Upper lobe of left lung (tissue), 6 donors: ENCODE results near the gene XYLT1. TPM values are rescaled to one million over a fixed set of nuclear protein-coding genes. Genes with fewer than 3 reads are reported as not detected.

ENCODE experiments used
- ATAC-seq, 2 donors: fragments of 200-7000 bp; cut with Tn5 transposase; one replicate each; pipeline ENCODE4 v1.9.1; 2022; ENCODE audit warnings: mild to moderate bottlenecking in 2 of 2, moderate library complexity in 2 of 2; ENCODE audit not compliant: low FRiP score in 2 of 2
- DNase-seq, 2 donors: peaks; one replicate each; pipeline ENCODE4 v3.0.0-alpha.2; 2019 to 2020
- H3K27ac ChIP-seq, 4 donors: fragments of 200-600 bp; sonication (generic); one replicate each; pipeline ENCODE4 v1.5.1; 2016 to 2019
- H3K27me3 ChIP-seq, 4 donors: fragments of 200-600 bp; sonication (generic); one replicate each; pipeline ENCODE4 v1.5.1; 2017 to 2019
- H3K36me3 ChIP-seq, 4 donors: fragments of 200-600 bp; sonication (generic); one replicate each; pipeline ENCODE4 v1.5.1; 2016 to 2019
- H3K4me1 ChIP-seq, 4 donors: fragments of 200-600 bp; sonication (generic); one replicate each; pipeline ENCODE4 v1.5.1; 2018 to 2019
- H3K4me3 ChIP-seq, 4 donors: fragments of 200-600 bp; sonication (generic); one replicate each; pipeline ENCODE4 v1.5.1; 2017 to 2019; ENCODE audit warnings: mild to moderate bottlenecking in 2 of 4, moderate library complexity in 1 of 4
- H3K9me3 ChIP-seq, 4 donors: fragments of 200-600 bp; sonication (generic); one replicate each; pipeline ENCODE4 v1.5.1; 2018 to 2019
- EP300 ChIP-seq, 4 donors: sonication (generic); formaldehyde crosslinking; IDR thresholded peaks; one replicate each; pipeline ENCODE4 v1.5.1; 2017; ENCODE audit warnings: antibody characterized with exemption in 4 of 4, control low read depth in 2 of 4
- POLR2A ChIP-seq, 4 donors: fragments of 450-650 bp; IDR thresholded peaks; one replicate each; pipeline ENCODE4 v1.5.1; 2016 to 2017; ENCODE audit warnings: antibody characterized with exemption in 4 of 4, mild to moderate bottlenecking in 2 of 4
- POLR2AphosphoS5 ChIP-seq, 2 donors: sonication (generic); formaldehyde crosslinking; IDR thresholded peaks; one replicate each; pipeline ENCODE4 v1.5.1; 2017; ENCODE audit warnings: antibody characterized with exemption in 2 of 2
- WGBS, 2 donors: methylation state at CpG; one replicate each; pipeline ENCODE4 v1.1.5; 2017 to 2018; 5-methylcytosine and 5-hydroxymethylcytosine counted together
- total RNA-seq, 6 donors: library from RNA; depleted of rRNA in 4 of 6; stranded (reverse); fragments of >200 nt in 4 of 6; gene quantifications; one replicate each; pipeline versions ENCODE4 v1.1.0 to v1.2.1, GENCODE V29; 2016 to 2021
- TF ChIP-seq, protein P1 (sequence below), 6 experiments: fragments of 450-650 bp in 4 of 6; fragments of 200-600 bp in 2 of 6; sonication (generic) in 2 of 6; IDR thresholded peaks; one replicate each; pipeline ENCODE4 v1.5.1; 2016 to 2019; ENCODE audit warnings: antibody characterized with exemption in 6 of 6
- donor health status: DM: no; HTN: no; CAD: no; lungs with moderate emphysema.
- donor health status: DM: no; HTN: yes; CAD: no; lungs with severe emphysema.

Gene XYLT1
- total RNA-seq, 6 donors from 2014 or later: 3.0 to 26.2 (median 6.8) TPM

DNA sequence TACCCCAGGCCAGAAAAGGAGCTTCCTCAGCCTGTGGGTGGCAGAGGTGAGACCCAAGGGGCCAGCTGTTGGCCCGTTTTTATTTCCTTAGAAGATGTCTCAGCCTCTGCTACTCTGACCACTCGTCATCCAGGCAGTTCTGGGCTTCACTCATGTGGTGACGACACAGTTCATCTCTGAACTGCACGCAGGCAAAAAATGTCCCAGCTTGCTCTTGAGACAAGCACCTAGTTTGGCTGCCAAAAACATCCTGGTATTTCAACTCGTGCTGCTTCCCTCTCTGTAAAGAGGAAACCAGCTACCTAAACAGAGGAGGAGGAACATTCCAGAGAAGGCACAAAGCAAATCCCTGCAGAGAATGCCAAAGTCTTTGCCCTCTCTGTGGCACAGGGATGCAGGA lies 125.7 kb downstream of the XYLT1 start:
- peaks cover 11 to 47% (median 38%) of the 10 kb centered on the region in 4 donors for H3K4me1 ChIP-seq
- WGBS, 2 donors: 0 to 8% methylated on average over 2 to 5 of the region's 5 CpGs
- no peaks in the 10 kb centered on the region for H3K27me3 ChIP-seq
- peak overlapping the region in 2 of 4 donors; percentile 8 to 44 for H3K27ac ChIP-seq
- ATAC-seq (peak in 1 of 2 donors; percentile 64), DNase-seq (peak in 1 of 2 donors; percentile 54)
- no peaks in the 10 kb centered on the region for H3K9me3 ChIP-seq
- H3K4me3 ChIP-seq: no peak overlapping the region
- no peak for TF ChIP-seq EP300 (IDR thresholded peaks at IDR 0.05)
- TF ChIP-seq POLR2AphosphoS5 (IDR thresholded peaks at IDR 0.05): peak in 1 of 2 donors; percentile 17
- no peaks in the 10 kb centered on the region for H3K36me3 ChIP-seq

DNA sequence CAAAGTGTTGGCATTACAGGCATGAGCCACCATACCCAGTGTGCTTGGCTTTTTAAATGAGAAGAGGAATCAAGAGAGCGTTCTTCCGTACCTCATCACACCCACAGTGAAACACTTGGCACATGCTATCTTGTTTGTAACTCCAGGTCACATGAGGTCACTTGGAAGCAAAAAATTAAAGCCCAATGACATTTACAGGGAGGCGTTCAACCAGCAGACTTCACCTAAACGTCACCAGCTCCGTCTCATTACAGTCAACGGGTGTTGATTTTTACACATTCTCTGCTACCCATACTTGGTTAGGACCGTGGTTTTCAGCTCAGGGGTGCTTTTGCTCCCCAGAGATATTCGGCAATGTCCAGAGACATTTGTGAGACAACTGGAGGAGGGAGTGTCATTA lies 127.0 kb downstream of the XYLT1 start:
- no peak for TF ChIP-seq EP300 (IDR thresholded peaks at IDR 0.05)
- TF ChIP-seq POLR2AphosphoS5 (IDR thresholded peaks at IDR 0.05): no peak
- no peak for TF ChIP-seq POLR2A (IDR thresholded peaks at IDR 0.05)
- TF ChIP-seq, protein P1, sequence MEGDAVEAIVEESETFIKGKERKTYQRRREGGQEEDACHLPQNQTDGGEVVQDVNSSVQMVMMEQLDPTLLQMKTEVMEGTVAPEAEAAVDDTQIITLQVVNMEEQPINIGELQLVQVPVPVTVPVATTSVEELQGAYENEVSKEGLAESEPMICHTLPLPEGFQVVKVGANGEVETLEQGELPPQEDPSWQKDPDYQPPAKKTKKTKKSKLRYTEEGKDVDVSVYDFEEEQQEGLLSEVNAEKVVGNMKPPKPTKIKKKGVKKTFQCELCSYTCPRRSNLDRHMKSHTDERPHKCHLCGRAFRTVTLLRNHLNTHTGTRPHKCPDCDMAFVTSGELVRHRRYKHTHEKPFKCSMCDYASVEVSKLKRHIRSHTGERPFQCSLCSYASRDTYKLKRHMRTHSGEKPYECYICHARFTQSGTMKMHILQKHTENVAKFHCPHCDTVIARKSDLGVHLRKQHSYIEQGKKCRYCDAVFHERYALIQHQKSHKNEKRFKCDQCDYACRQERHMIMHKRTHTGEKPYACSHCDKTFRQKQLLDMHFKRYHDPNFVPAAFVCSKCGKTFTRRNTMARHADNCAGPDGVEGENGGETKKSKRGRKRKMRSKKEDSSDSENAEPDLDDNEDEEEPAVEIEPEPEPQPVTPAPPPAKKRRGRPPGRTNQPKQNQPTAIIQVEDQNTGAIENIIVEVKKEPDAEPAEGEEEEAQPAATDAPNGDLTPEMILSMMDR (IDR thresholded peaks at IDR 0.05): no peak
- H3K27ac ChIP-seq: no peak overlapping the region
- H3K9me3 ChIP-seq: no peaks in the 10 kb centered on the region
- H3K27me3 ChIP-seq: no peaks in the 10 kb centered on the region
- 40 to 46% methylated on average over 8 of the region's 8 CpGs for WGBS, 2 donors
- peak in 1 of 2 donors; percentile 39 for ATAC-seq
- DNase-seq: no peak
- H3K36me3 ChIP-seq: no peaks in the 10 kb centered on the region
- no peak overlapping the region for H3K4me3 ChIP-seq
- H3K4me1 ChIP-seq: peaks cover 11 to 47% (median 38%) of the 10 kb centered on the region in 4 donors

DNA sequence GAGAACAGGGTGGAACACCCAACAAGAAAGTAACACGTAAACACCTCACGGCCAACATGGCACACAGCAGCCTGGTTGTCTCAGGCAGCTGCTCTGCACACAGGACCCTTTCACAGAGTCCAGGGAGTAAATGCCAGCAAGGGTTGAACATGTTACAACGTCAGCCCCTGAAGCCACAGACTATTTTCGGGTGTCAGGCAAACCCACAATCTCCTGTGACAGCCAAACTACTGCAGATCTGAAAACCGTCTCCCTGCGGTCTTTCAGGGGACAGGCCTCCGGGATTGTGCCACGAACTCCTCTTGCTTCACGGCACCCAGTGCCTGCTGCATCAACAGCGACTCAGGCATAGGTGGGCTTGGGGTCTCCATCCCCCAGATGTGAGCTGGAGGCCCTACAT lies 127.7 kb downstream of the XYLT1 start:
- no peaks in the 10 kb centered on the region for H3K36me3 ChIP-seq
- ATAC-seq (peak in 1 of 2 donors; percentile 24), DNase-seq (peak in 1 of 2 donors; percentile 57)
- H3K9me3 ChIP-seq: no peaks in the 10 kb centered on the region
- peaks cover 11 to 47% (median 38%) of the 10 kb centered on the region in 4 donors for H3K4me1 ChIP-seq
- H3K27me3 ChIP-seq: no peaks in the 10 kb centered on the region
- no peak overlapping the region for H3K4me3 ChIP-seq
- TF ChIP-seq POLR2AphosphoS5 (IDR thresholded peaks at IDR 0.05) (peak in 1 of 2 donors; percentile 31), EP300 (IDR thresholded peaks at IDR 0.05) (no peak)
- no peak overlapping the region for H3K27ac ChIP-seq
- WGBS, 2 donors: 49 to 77% methylated on average over 8 to 10 of the region's 10 CpGs

DNA sequence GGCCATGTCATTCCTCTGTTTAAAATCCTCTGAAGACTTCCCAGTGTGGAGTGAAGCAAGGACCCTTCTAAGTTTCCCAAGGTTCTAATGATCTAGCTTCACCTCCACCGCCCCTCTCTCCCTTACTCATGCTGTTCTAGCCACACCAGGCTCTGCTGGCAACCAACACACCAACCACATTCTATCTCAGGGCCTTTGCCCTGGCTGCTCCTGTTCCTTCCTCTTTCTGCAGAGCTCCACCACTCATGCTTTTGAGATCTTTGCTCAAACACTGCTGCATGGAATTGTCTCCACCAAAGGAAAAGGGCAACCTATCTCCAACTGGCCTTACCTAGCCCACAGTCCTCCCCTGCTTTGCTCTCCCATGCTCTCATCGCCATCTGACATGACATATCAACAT lies 128.7 kb downstream of the XYLT1 start:
- H3K4me1 ChIP-seq: peaks cover 11 to 46% (median 36%) of the 10 kb centered on the region in 4 donors
- ATAC-seq (peak in 1 of 2 donors; percentile 31), DNase-seq (peak in 1 of 2 donors; percentile 65)
- 71 to 87% methylated on average over 2 of the region's 2 CpGs for WGBS, 2 donors
- no peaks in the 10 kb centered on the region for H3K36me3 ChIP-seq
- TF ChIP-seq POLR2A (IDR thresholded peaks at IDR 0.05) (no peak), POLR2AphosphoS5 (IDR thresholded peaks at IDR 0.05) (no peak), EP300 (IDR thresholded peaks at IDR 0.05) (no peak)
- TF ChIP-seq, protein P1 (IDR thresholded peaks at IDR 0.05): no peak
- H3K27ac ChIP-seq: peak overlapping the region in 1 of 4 donors; percentile 30
- no peaks in the 10 kb centered on the region for H3K9me3 ChIP-seq
- no peaks in the 10 kb centered on the region for H3K27me3 ChIP-seq
- H3K4me3 ChIP-seq: no peak overlapping the region

DNA sequence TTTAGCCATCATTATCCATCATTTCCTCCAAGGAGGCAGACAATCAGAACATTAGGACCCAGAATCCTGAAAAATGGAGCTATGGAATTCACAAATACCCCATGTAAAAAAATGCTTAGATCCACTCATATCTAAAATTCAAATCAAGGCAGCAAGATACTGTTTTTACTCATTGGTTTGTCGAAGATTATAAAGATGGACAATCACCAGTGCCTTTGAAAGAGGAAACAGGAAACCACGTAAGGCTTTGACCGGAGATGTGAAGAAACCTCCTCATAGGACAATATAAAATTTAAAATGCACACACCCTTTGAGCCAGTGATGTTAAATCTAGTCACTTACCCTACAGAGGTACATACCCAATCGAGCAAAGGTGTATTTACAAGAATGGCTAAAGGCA lies 130.0 kb downstream of the XYLT1 start:
- DNase-seq: no peak
- H3K27ac ChIP-seq: no peak overlapping the region

More for the DNA sequence above, 130.0 kb downstream of the XYLT1 start:
- Histone ChIP-seq H3K27me3 (no peaks in the 10 kb centered on the region), H3K4me3 (no peak overlapping the region), H3K4me1 (peaks cover 11 to 36% (median 29%) of the 10 kb centered on the region in 4 donors), H3K36me3 (no peaks in the 10 kb centered on the region), H3K9me3 (no peaks in the 10 kb centered on the region)
- TF ChIP-seq, protein P1 (IDR thresholded peaks at IDR 0.05): no peak
- no peak for TF ChIP-seq EP300 (IDR thresholded peaks at IDR 0.05)
- TF ChIP-seq POLR2A (IDR thresholded peaks at IDR 0.05): no peak
- TF ChIP-seq POLR2AphosphoS5 (IDR thresholded peaks at IDR 0.05): no peak
- no peak for ATAC-seq
- 45 to 52% methylated on average over 4 of the region's 4 CpGs for WGBS, 2 donors
